GM10266 (cell line): ENCODE measurements around the gene SOX10.

Experiments
- DNase-seq: peaks from one replicate; pipeline ENCODE4 v3.0.0; 2012; ENCODE audit errors: extremely low spot score
- TF ChIP-seq, protein P1 (sequence below): IDR thresholded peaks from 2 replicates; pipeline ENCODE4 v1.5.1; 2012; ENCODE audit warnings: mild to moderate bottlenecking, low read depth; ENCODE audit not compliant: control insufficient read depth, insufficient read depth; ENCODE audit errors: missing control alignments

Gene SOX10

DNA sequence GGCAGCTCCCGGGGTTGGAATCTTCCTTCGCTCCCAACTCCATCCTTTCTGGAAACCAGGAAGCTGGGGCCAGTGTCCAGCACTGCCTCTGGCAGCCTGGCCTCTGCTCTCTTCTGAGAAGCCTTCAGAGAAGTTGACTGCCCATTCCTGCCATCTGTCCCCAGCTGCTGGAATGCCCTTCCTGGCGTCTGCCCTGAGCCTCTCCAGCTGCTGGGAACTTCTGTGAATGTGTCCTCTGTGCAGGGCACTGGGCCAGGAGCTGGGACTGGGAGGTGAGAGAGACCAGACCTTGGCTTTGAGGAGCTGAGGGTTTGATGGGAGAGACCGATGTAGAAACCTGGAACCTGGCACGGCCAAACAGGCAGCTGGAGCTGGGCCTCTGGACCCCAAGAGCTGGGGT is 5.9 kb upstream of the SOX10 start:
- TF ChIP-seq, protein P1, sequence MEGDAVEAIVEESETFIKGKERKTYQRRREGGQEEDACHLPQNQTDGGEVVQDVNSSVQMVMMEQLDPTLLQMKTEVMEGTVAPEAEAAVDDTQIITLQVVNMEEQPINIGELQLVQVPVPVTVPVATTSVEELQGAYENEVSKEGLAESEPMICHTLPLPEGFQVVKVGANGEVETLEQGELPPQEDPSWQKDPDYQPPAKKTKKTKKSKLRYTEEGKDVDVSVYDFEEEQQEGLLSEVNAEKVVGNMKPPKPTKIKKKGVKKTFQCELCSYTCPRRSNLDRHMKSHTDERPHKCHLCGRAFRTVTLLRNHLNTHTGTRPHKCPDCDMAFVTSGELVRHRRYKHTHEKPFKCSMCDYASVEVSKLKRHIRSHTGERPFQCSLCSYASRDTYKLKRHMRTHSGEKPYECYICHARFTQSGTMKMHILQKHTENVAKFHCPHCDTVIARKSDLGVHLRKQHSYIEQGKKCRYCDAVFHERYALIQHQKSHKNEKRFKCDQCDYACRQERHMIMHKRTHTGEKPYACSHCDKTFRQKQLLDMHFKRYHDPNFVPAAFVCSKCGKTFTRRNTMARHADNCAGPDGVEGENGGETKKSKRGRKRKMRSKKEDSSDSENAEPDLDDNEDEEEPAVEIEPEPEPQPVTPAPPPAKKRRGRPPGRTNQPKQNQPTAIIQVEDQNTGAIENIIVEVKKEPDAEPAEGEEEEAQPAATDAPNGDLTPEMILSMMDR: no peak
- DNase-seq: no peak

DNA sequence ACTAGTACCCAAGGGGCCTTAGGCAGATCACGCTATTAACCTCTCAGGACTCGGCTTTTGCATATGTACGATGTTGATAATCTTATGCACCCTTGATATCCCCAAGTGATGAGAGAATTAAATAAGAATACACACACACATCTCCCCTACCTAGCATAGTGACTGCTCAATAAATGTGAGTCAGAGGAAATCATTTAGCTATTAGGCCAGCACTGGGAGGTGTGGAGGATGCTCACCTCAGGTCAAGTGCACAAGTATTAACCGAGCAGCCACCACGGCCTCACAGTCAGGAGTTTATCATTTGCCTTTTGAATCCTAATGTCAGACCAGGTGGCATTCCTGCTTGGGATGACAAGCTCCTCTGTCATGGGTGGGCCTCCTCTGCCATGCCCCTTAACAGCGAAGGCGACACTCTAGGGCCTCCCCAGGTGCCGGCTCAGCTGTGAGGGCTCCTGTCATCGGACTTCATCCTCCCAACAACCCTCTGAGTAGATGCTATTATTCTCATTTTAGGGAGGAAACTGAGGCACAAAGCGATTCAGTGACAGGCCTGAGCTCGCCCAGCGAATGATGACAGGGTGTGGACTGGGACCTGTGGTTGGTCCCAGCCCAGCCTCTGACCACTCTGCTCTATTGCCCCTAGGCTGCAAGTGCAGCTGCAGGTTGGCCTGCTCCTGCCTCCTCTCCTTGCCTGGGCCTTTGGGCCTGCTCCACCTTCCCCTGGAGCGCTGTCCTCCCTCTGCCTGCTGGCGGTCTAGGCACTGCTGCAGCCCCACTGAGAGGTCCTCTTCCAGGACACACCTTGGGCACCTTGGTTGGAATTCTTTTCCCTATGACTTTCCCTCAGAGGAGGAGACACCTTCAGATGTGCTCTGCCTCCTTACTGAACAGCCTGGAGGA is 5.0 kb upstream of the SOX10 start:
- no peak for DNase-seq
- TF ChIP-seq, protein P1: no peak

DNA sequence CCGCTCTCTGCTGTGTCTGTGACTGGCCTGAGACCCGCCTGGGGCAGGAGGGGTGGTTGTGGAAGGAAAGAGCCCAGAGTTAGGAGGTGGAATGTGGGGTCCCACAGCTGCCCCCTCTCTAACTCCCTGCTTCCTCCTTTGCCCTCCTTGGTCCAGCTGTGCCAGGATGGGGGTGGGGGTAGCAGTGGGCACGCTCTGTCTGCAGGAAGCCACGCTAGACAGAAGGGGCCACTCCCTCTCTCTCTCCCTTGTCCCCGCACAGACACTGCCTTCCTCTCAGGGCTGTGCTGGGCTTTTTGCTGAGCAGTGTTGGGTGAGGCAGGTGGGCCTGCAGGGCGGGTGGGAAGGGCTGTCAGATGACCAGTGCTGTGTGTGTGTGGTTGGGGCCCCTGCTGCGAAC is 2.0 kb upstream of the SOX10 start:
- TF ChIP-seq, protein P1: no peak
- DNase-seq: no peak

DNA sequence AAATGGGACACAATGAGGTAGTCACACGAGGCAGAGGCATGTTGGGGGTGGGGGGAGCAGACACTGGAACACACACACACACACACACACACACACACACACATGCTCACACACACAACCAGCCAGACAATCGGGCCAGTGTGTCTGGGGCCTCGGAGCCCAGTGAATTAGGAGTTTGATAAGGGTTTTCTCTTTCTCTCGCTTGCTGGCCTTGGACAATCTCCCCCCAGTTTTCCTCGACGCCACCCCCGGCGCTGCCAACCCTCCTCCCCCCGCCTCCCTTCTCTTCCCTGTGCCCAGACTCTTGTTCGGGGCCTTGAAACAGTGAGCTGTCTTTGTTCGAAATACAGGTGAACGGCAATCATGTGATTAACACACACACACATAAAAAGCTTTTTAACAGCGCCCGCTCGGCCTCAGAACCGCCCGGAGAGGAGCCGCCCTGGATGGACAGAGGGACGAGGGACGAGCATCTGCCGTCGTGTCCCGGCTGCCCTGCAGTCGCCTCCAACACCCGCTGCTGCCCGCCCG is 1.5 kb upstream of the SOX10 start:
- no peak for DNase-seq
- TF ChIP-seq, protein P1: no peak

DNA sequence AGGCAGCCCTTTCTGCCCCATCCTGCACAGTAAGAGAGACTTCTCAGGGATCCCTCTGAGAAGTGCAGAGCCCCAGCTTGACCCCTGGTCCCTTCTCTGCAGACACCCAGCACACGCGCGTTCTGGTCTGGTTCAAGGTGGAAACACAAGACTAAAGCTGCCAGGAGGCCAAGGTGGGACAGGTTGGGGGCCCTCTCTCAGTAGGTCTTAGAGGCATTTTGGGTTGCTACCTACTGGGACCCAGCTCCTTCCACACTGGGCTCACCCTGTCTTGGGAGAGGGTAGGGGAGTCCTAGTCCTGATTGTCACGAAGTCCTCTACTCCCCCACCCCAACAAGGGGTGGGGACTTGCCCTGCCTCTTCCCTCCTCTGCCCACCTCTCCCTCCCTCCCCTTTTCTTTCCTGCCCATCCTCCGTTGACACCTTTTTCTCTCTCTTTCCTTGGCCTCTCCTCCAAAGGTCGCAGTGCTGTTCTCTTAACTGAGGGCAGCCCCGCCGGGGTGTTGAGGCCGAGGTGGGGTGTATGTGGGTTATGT is 763 bp upstream of the SOX10 start:
- TF ChIP-seq, protein P1: no peak
- DNase-seq: no peak

DNA sequence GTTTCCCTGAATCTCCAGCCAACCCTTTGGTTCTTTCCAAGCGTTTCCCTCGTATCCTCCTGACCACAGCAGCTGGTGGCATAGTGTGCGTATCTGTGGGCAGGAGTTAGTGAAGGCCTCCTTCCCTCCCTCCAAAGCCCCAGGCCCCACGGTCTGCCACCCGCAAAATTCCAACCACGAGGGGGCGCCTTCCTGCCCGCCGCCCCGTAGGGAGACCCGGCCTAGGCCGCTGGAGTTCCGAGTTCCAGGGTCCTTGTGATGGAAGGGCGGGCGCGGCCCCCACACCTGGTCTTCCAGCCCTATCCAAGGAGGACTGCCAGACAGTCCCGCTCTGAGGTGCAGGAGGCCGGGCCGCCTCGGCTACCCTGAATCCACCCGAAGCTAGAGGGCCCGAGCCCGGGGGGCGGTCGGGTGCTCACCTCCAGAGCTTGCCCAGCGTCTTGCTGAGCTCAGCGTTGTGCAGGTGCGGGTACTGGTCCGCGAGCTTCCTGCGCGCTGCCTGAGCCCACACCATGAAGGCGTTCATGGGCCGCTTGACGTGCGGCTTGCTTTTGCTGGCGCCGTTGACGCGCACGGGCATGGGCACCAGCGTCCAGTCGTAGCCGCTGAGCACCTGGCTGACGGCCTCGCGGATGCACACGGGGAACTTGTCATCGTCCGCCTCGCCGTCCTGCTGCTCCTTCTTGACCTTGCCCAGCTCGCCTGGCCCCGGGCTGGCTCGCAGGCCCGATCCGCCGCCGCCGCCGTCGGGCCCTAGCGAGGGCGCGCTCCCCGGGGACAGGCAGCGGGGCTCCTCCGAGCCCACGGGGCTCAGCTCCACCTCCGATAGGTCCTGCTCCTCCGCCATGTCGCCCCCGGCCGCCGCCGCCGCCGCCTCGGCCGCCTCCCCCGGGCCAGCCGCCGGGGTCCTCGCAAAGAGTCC is 1.2 kb downstream of the SOX10 start:
- no peak for DNase-seq
- TF ChIP-seq, protein P1: no peak
